ENCODE measurements around the gene PNPLA6.

DNA sequence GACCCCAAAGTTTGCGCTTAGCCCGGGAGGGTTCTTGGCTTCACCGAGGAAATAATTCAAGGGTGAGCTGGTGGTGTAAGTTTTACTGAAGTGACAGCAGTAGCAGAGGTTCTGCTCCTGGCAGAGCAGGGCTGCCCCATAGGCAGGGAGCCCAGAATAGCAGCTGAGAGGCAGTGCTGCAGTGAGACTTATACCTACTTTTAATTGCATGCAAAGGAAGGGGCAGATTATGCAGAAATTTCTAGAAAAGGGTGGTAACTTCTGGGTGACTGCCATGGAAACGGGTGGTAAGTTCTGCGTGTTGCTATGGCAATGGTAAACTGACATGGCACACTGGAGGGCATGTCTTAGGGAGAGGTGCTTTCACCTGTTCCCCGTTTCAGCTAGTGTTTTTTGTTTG lies 42.6 kb downstream of the PNPLA6 start:
- TF ChIP-seq, protein P1, sequence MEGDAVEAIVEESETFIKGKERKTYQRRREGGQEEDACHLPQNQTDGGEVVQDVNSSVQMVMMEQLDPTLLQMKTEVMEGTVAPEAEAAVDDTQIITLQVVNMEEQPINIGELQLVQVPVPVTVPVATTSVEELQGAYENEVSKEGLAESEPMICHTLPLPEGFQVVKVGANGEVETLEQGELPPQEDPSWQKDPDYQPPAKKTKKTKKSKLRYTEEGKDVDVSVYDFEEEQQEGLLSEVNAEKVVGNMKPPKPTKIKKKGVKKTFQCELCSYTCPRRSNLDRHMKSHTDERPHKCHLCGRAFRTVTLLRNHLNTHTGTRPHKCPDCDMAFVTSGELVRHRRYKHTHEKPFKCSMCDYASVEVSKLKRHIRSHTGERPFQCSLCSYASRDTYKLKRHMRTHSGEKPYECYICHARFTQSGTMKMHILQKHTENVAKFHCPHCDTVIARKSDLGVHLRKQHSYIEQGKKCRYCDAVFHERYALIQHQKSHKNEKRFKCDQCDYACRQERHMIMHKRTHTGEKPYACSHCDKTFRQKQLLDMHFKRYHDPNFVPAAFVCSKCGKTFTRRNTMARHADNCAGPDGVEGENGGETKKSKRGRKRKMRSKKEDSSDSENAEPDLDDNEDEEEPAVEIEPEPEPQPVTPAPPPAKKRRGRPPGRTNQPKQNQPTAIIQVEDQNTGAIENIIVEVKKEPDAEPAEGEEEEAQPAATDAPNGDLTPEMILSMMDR (IDR thresholded peaks at IDR 0.05) = no peak
- TF ChIP-seq POLR2A (IDR thresholded peaks at IDR 0.05) = no peak

Data from right lobe of liver (tissue), 4 donors.